Omental fat pad (tissue), 4 donors: Measurements from ENCODE around the gene SRCIN1. TPM values are rescaled to one million over a fixed set of nuclear protein-coding genes. Genes with fewer than 3 reads are reported as not detected.
"Not testable (repeated sequence)": the region's sequence is repeated elsewhere in the genome, so short reads cannot be mapped to it uniquely, and the experiment has no call there.

ENCODE experiments used
- ATAC-seq: fragments of 150-250 bp; one replicate; pipeline ENCODE4 v1.9.1; 2016; ENCODE audit warnings: mild to moderate bottlenecking, moderate library complexity; ENCODE audit not compliant: low FRiP score
- DNase-seq: peaks from one replicate; pipeline ENCODE4 v3.0.0-alpha.2; 2019; ENCODE audit warnings: low spot score
- total RNA-seq, 4 donors: library from RNA; depleted of rRNA; stranded (reverse); fragments of >200 nt; gene quantifications; one replicate each; pipeline ENCODE4 v1.1.0, GENCODE V29; 2016
- TF ChIP-seq, protein P1 (sequence below), 3 donors: fragments of 450-650 bp; IDR thresholded peaks; one replicate each; pipeline ENCODE4 v1.5.1; 2016 to 2017; ENCODE audit warnings: antibody characterized with exemption in 3 of 3, mild to moderate bottlenecking in 3 of 3, moderate library complexity in 2 of 3

SRCIN1 gene
- total RNA-seq, 4 donors from 2014 or later: 1.2 to 5.6 (median 2.7) TPM

- no peak for ATAC-seq
- TF ChIP-seq, protein P1, sequence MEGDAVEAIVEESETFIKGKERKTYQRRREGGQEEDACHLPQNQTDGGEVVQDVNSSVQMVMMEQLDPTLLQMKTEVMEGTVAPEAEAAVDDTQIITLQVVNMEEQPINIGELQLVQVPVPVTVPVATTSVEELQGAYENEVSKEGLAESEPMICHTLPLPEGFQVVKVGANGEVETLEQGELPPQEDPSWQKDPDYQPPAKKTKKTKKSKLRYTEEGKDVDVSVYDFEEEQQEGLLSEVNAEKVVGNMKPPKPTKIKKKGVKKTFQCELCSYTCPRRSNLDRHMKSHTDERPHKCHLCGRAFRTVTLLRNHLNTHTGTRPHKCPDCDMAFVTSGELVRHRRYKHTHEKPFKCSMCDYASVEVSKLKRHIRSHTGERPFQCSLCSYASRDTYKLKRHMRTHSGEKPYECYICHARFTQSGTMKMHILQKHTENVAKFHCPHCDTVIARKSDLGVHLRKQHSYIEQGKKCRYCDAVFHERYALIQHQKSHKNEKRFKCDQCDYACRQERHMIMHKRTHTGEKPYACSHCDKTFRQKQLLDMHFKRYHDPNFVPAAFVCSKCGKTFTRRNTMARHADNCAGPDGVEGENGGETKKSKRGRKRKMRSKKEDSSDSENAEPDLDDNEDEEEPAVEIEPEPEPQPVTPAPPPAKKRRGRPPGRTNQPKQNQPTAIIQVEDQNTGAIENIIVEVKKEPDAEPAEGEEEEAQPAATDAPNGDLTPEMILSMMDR (IDR thresholded peaks at IDR 0.05): no peak
- DNase-seq: no peak
Measured at GRCh38 chr17:38632334-38632733, 26.6 kb upstream of the SRCIN1 start.

- ATAC-seq (no peak), DNase-seq (no peak)
- TF ChIP-seq, protein P1 (IDR thresholded peaks at IDR 0.05): no peak
Measured at GRCh38 chr17:38628441-38628840, 22.7 kb upstream of the SRCIN1 start.

DNA sequence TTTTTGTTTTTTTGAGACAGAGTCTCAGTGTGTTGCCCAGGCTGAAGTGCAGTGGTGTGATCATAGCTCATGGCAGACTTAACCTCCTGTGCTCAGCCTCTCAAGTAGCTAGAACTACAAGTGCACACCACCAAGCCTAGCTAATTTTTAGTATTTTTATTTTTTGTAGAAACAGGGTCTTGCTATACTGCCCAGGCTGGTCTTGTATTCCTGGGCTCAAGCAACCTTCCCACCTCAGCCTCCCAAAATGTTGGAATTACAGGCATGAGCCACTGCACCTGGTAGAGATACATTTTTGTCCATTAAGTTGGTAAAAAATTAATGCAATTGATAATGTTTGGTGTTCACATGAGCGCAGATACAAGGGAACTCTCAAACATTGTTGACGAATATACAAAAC lies 22.2 kb upstream of the SRCIN1 start:
- DNase-seq (no peak), ATAC-seq (no peak)
- TF ChIP-seq, protein P1 (IDR thresholded peaks at IDR 0.05): no peak

GRCh38 chr17:38626606-38627226 lies 21.0 kb upstream of the SRCIN1 start:
- DNase-seq: not testable (repeated sequence)
- peak; percentile 68 for ATAC-seq

GRCh38 chr17:38625482-38625881 lies 19.7 kb upstream of the SRCIN1 start:
- DNase-seq (no peak), ATAC-seq (no peak)
- TF ChIP-seq, protein P1 (IDR thresholded peaks at IDR 0.05): no peak

- ATAC-seq, DNase-seq: not testable (repeated sequence)
Measured at GRCh38 chr17:38624782-38625355, 19.1 kb upstream of the SRCIN1 start.

GRCh38 chr17:38621538-38621937 lies 15.8 kb upstream of the SRCIN1 start:
- TF ChIP-seq, protein P1 (IDR thresholded peaks at IDR 0.05): no peak
- ATAC-seq (no peak), DNase-seq (no peak)

DNA sequence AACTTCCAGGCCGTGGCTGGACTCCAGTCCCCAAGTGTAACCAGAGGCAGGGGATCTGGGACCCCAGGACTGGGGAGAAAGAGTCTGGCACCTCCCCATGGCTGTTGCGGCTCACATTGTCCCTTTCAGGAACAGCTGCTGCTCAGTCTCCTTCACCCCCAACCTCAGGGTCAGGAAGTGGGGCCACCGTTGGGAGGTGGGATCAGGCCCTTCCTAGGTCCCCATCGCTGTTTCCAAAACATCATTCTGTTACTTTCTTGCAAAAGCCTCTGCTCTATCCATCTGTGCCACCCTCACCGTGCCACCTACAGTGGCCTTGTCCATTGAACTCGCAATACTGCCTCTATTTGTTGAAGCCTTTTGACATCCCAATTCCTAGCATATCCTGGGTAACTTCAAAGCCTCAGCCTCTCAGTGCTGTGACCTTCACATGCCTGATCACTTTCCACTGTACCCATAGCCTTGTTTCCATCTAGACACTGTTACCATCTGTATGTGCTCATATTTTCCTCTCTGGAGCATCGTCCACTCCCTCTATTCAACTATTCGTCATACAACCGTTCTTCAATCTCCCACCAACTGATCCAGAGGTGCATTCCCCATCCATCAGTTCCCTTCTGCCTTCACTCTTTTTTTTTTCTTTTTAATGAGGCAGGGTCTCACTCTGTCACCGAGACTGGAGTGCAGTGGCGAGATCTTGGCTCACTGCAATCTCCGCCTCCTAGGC lies 15.0 kb upstream of the SRCIN1 start:
- no peak for ATAC-seq
- no peak for DNase-seq
- TF ChIP-seq, protein P1 (IDR thresholded peaks at IDR 0.05): no peak
